GM12875 (cell line): Measurements from ENCODE around the gene RASGEF1B.
"Not testable (repeated sequence)": the region's sequence is repeated elsewhere in the genome, so short reads cannot be mapped to it uniquely, and the experiment has no call there.

Experiments used
- H3K4me3 ChIP-seq: one replicate; pipeline ENCODE4 v1.5.1; 2011; ENCODE audit warnings: low read depth, low read length, control low read depth
- TF ChIP-seq, protein P1 (sequence below): IDR thresholded peaks from 2 replicates; pipeline ENCODE4 v1.5.1; 2011; ENCODE audit warnings: low read depth, mild to moderate bottlenecking, control low read depth, inconsistent platforms, low read length, moderate library complexity, borderline replicate concordance; ENCODE audit not compliant: insufficient read depth

Gene RASGEF1B

DNA sequence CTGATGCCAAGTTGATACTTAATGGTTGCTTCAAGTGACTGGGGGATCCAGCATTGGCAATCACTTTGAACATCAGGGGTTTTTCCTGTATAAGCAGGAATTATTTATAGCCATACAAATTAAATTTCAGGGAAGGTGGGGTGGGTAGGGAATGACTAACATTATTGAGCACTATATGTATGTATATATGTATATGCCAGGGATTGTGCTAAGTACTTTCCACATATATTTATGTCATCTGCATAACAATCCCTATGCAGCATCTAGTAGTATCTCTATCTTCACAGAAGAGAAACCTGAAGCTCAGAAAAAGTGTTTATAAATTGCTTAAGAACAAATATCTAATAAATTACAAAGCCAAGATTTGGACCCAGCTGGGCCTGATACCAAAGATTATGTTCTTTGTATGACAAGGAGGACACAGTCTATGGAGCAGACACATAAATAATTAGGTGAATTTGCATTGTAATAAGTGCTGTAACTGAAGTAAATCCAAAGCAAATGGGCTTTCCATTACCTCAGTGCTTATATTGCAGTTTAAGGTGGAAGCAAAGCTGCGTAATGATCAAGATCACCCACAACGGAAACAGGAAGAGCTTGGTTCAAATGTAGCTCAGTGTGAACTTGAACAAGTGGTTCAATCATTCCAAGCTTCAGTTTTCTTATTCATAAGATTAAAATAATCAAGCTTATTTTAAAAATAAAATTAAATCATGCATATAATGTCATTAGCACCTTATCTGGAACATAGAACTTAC lies 18.9 kb upstream of the RASGEF1B start:
- H3K4me3 ChIP-seq, result no peak overlapping the region
- TF ChIP-seq, protein P1, sequence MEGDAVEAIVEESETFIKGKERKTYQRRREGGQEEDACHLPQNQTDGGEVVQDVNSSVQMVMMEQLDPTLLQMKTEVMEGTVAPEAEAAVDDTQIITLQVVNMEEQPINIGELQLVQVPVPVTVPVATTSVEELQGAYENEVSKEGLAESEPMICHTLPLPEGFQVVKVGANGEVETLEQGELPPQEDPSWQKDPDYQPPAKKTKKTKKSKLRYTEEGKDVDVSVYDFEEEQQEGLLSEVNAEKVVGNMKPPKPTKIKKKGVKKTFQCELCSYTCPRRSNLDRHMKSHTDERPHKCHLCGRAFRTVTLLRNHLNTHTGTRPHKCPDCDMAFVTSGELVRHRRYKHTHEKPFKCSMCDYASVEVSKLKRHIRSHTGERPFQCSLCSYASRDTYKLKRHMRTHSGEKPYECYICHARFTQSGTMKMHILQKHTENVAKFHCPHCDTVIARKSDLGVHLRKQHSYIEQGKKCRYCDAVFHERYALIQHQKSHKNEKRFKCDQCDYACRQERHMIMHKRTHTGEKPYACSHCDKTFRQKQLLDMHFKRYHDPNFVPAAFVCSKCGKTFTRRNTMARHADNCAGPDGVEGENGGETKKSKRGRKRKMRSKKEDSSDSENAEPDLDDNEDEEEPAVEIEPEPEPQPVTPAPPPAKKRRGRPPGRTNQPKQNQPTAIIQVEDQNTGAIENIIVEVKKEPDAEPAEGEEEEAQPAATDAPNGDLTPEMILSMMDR, result no peak

DNA sequence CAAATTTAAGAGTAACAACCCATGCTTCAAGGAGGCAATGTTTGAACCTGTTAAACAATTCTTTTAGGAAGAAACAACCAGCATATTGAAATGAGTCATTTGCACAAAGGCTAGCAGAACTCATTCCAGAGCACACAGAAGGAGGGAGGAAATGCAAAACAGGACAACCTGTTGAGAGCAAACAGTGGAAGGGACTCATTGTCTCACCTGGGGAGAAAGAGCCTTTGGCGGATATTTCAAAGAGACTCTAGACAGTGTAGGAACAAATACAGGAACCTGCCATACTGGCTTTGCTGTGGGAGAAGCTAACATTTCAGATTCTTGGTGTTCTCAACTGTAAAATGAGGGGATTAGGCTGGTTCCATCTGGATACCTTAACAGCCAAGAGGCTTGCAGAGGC lies 14.8 kb upstream of the RASGEF1B start:
- TF ChIP-seq, protein P1, result no peak

DNA sequence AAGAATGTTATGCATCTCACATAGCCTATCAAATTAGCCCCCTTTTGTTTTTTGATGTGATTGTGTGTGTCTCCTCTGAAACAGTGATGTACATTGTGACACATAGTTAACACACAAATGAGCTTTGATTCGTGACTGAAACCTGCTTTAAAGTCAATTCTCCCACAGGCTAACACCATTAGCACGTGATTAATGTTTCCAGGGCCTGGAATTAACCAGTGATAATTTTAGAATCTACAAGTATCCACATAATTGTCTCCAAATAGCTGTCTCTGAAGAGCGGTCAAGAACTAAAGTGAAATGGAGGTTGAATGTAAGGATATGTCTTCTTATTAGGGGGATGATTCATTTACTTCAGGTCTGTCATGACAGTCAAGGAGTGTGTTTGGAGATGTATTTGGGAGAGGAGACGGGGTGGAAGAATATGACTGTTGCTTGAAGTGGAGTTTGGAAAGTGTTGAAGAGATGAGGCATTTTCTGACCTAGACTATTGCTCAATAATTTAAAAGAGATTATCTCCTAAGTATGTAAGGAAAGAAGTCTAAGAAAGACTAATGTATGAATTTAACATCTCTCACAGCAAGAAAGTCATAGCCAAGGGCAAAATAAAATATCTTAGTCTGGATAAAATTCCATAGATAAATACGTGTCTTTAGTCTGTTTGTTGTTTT lies 13.7 kb upstream of the RASGEF1B start:
- no peak overlapping the region for H3K4me3 ChIP-seq
- TF ChIP-seq, protein P1, result no peak

More for the DNA sequence above, 14.8 kb upstream of the RASGEF1B start:
- H3K4me3 ChIP-seq, result no peak overlapping the region

DNA sequence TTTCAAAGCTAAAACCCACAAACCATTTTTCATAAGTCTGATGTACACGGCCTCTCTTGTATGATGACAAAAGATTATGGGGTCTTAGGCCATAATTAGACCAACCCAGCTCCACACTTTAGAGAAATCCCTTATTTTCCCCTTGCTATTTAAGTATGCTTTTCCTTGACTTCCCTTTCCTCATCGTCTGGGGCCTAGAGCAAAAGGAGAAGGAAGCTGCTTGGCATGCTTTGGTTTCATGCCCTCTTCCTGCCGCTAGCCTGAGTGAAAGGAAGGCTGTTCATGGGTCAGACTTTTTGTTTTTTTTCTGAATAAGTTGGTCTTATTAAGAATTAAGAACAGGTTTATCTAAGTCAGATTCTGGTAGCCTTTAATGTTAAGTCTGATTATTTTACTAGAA lies 10.6 kb upstream of the RASGEF1B start:
- no peak overlapping the region for H3K4me3 ChIP-seq
- TF ChIP-seq, protein P1, result no peak

DNA sequence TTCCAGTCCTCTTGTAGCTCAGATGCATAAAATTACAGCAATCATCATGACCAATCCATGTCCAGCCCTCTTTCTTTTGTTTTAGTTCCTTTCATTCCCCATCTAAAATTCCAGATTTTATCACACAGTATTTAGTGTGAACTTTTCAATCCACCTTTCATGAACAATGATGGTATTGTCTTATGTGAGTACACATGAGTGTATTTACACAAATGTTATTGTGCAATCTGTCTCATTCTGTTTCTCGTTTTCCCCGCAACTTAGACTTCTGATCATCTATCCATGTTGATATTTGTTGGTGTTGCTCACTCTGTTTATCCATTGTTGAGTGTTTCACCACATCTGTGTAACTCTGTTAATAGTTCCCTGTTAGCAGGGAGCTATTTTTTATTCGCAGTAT lies 9.4 kb upstream of the RASGEF1B start:
- H3K4me3 ChIP-seq, result no peak overlapping the region
- TF ChIP-seq, protein P1, result no peak

DNA sequence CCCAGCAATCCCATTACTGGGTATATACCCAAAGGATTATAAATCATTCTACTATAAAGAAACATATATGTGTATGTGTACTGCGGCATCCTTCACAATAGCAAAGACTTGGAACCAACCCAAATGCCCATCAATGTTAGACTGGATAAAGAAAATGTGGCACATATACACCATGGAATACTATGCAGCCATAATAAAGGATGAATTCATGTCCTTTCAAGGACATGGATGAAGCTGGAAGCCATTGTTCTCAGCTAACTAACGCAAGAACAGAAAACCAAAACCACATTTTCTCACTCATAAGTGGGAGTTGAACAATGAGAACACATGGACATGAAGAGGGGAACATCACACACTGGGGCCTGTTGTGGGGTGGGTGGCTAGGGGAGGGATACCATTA lies 7.9 kb upstream of the RASGEF1B start:
- H3K4me3 ChIP-seq, result not testable (repeated sequence)

DNA sequence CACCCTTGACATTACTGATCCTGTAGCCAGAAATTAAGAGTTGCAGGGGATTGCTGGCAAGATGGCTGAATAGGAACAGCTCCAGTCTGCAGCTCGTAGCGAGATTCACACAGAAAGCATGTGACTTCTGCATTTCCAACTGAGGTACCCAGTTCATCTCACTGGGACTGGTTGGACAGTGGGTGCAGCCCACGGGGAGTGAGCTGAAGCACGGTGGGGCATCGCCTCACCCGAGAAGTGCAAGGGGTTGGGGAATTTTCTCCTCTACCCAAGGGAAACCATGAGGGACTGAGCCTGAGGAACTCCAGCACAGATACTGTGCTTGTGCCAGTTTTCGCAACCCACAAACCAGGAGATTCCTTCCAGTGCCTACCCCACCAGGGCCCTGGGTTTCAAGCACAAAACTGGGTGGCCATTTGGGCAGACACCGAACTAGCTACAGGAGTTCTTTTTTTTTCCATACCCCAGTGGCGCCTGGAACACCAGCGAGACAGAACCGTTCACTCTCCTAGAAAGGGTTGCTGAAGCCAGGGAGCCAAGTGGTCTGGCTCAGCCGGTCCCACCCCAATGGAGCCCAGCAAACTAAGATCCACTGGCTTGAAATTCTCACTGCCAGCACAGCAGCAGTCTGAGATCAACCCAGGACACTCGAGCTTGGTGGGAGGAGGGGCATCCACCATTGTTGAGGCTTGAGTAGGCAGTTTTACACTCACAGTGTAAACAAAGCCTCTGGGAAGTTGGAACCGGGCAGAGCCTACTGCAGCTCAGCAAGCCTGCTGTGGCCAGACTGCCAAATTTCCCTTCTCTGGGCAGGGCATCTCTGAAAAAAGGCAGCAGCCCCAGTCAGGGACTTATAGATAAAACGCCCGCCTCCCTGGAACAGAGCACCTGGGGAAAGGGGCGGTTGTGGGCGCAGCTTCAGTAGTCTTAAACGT lies 1.9 kb upstream of the RASGEF1B start:
- not testable (repeated sequence) for H3K4me3 ChIP-seq
